A673 (cell line): ENCODE results near the gene SUSD6. TPM values are rescaled to one million over a fixed set of nuclear protein-coding genes. Genes with fewer than 3 reads are reported as not detected.

ENCODE experiments used
- BruUV-seq: library from RNA; stranded (reverse); fragments of 400-500 nt; replicated peaks from 2 replicates; lab custom pipeline; 2021; lab: Mats Ljungman, UMichigan
- CTCF ChIA-PET: fragments of 300-600 bp; sonication (Branson Sonifier 250); formaldehyde crosslinking; loops from one replicate; lab custom pipeline; 2022; ENCODE audit warnings: antibody characterized with exemption; lab: Charles Lee
- POLR2A ChIA-PET: fragments of 300-600 bp; sonication (Branson Sonifier 250); formaldehyde crosslinking; loops from one replicate; lab custom pipeline; 2022; ENCODE audit warnings: antibody characterized with exemption; ENCODE audit not compliant: low non-redundant PET; lab: Charles Lee
- DNase-seq: peaks from one replicate; pipeline ENCODE4 v3.0.0-alpha.2; 2015; ENCODE audit warnings: low spot score
- H3K27ac ChIP-seq: fragments of 200-600 bp; sonication (generic); 2 replicates; pipeline ENCODE4 v1.5.1; 2016; ENCODE audit warnings: mixed run types, low read depth, mild to moderate bottlenecking, mixed read lengths, antibody characterized with exemption, low read length; ENCODE audit not compliant: poor library complexity, severe bottlenecking
- H3K27me3 ChIP-seq: fragments of 200-600 bp; sonication (generic); replicated peaks from 2 replicates; pipeline ENCODE4 v1.6.1; 2017; ENCODE audit warnings: mixed run types, low read depth, mild to moderate bottlenecking, mixed read lengths, antibody characterized with exemption, low read length; ENCODE audit not compliant: insufficient read depth, poor library complexity
- H3K36me3 ChIP-seq: fragments of 200-600 bp; sonication (generic); 2 replicates; pipeline ENCODE4 v1.6.1; 2016; ENCODE audit warnings: mixed run types, mild to moderate bottlenecking, mixed read lengths, antibody characterized with exemption, low read length; ENCODE audit not compliant: insufficient read depth, poor library complexity, severe bottlenecking
- H3K4me1 ChIP-seq: fragments of 200-600 bp; sonication (generic); 2 replicates; pipeline ENCODE4 v1.6.1; 2017; ENCODE audit warnings: mixed run types, mild to moderate bottlenecking, mixed read lengths, antibody characterized with exemption, low read length; ENCODE audit not compliant: insufficient read depth, poor library complexity, severe bottlenecking
- H3K4me3 ChIP-seq: fragments of 200-600 bp; sonication (generic); 2 replicates; pipeline ENCODE4 v1.5.1; 2016; ENCODE audit warnings: low read depth, mixed run types, mild to moderate bottlenecking, mixed read lengths, low read length; ENCODE audit not compliant: poor library complexity, severe bottlenecking
- H3K9me3 ChIP-seq: fragments of 200-600 bp; sonication (generic); 2 replicates; pipeline ENCODE4 v1.6.1; 2016; ENCODE audit warnings: mixed run types, low read depth, mild to moderate bottlenecking, mixed read lengths, antibody characterized with exemption, low read length; ENCODE audit not compliant: poor library complexity, severe bottlenecking
- EZH2 ChIP-seq: fragments of 200-600 bp; sonication (generic); IDR thresholded peaks from 2 replicates; pipeline ENCODE4 v1.6.1; 2017; ENCODE audit warnings: borderline replicate concordance, low read depth, mild to moderate bottlenecking, mixed read lengths, antibody characterized with exemption, low read length; ENCODE audit not compliant: poor library complexity, severe bottlenecking
- intact Hi-C: fragments of 100-400 bp; cut with micrococcal nuclease; formaldehyde crosslinking; loops from one replicate; pipeline ENCODE4 v1.10.0; 2022; ENCODE audit not compliant: unreplicated experiment
- total RNA-seq: library from RNA; stranded (reverse); gene quantifications from 2 replicates; pipeline ENCODE4 v1.2.3, GENCODE V29; 2021
- TF ChIP-seq, protein P1 (sequence below): fragments of 300-800, 200-600 bp; sonication (generic); conservative IDR thresholded peaks from 2 replicates; pipeline ENCODE4 v1.5.1; 2017; ENCODE audit warnings: low read depth, mild to moderate bottlenecking, antibody characterized with exemption, low read length, moderate library complexity, mixed read lengths

SUSD6 gene
- total RNA-seq, 1 experiment from 2014 or later: 9.2 TPM

DNA sequence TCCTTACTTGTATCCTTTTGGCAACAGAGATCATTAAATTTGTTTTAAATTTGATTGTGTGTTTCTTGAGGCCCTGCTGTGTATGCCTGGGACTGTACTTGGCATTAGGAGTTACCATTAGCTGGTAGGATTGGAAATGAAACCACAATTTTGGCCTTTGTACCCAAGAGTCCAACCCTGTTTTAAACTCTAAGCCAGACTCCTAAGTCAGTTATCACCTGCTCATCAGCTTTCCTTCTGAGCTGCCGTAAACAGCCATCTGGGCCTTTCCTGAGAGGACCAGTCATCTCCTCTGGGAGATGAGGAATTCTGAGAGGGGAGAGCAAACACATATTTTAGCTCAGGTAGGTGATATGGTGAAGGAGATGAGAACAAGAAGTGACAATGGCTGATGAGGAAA lies 81.2 kb downstream of the SUSD6 start:
- no peak for DNase-seq
- peaks cover 28% of the 10 kb centered on the region for H3K4me1 ChIP-seq
- no peak overlapping the region for H3K27ac ChIP-seq
- BruUV-seq: no TSS peak
- CTCF ChIA-PET: no interaction called here
- POLR2A ChIA-PET: no interaction called here
- no peaks in the 10 kb centered on the region for H3K9me3 ChIP-seq
- no peak overlapping the region for H3K4me3 ChIP-seq
- TF ChIP-seq, protein P1, sequence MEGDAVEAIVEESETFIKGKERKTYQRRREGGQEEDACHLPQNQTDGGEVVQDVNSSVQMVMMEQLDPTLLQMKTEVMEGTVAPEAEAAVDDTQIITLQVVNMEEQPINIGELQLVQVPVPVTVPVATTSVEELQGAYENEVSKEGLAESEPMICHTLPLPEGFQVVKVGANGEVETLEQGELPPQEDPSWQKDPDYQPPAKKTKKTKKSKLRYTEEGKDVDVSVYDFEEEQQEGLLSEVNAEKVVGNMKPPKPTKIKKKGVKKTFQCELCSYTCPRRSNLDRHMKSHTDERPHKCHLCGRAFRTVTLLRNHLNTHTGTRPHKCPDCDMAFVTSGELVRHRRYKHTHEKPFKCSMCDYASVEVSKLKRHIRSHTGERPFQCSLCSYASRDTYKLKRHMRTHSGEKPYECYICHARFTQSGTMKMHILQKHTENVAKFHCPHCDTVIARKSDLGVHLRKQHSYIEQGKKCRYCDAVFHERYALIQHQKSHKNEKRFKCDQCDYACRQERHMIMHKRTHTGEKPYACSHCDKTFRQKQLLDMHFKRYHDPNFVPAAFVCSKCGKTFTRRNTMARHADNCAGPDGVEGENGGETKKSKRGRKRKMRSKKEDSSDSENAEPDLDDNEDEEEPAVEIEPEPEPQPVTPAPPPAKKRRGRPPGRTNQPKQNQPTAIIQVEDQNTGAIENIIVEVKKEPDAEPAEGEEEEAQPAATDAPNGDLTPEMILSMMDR: no peak
- no peak for TF ChIP-seq EZH2
- no peaks in the 10 kb centered on the region for H3K27me3 ChIP-seq
- H3K36me3 ChIP-seq: no peaks in the 10 kb centered on the region
- intact Hi-C loops: no loop called here

GRCh38 chr14:69693145-69693544 lies 81.7 kb downstream of the SUSD6 start:
- no peak overlapping the region for H3K4me3 ChIP-seq
- TF ChIP-seq, protein P1: no peak
- TF ChIP-seq EZH2: no peak
- no TSS peak for BruUV-seq
- ChIA-PET POLR2A (no interaction called here), CTCF (no interaction called here)
- no peak overlapping the region for H3K27ac ChIP-seq
- H3K36me3 ChIP-seq: no peaks in the 10 kb centered on the region
- H3K4me1 ChIP-seq: peaks cover 28% of the 10 kb centered on the region
- intact Hi-C loops: no loop called here
- no peaks in the 10 kb centered on the region for H3K27me3 ChIP-seq
- no peaks in the 10 kb centered on the region for H3K9me3 ChIP-seq
- DNase-seq: no peak

GRCh38 chr14:69693801-69694729 lies 82.7 kb downstream of the SUSD6 start:
- ChIA-PET POLR2A (interaction anchor here (0.6 kb wide), 1 partner anchor 84 kb away, joined by 4 read pairs; no protein-coding TSS in a partner anchor), CTCF (no interaction called here)
- Histone ChIP-seq H3K27me3 (no peaks in the 10 kb centered on the region), H3K9me3 (no peaks in the 10 kb centered on the region), H3K4me1 (peaks cover 28% of the 10 kb centered on the region), H3K27ac (peak overlapping the region; percentile 25), H3K36me3 (no peaks in the 10 kb centered on the region), H3K4me3 (no peak overlapping the region)
- BruUV-seq: no TSS peak
- intact Hi-C loops: no loop called here
- no peak for DNase-seq
- TF ChIP-seq, protein P1: no peak
- no peak for TF ChIP-seq EZH2
